AG09319 (cell line): ENCODE results near the gene MGP.

Experiments used
- DNase-seq: peaks from one replicate; pipeline ENCODE4 v3.0.0-alpha.2; 2010; ENCODE audit warnings: low read depth; ENCODE audit errors: extremely low read depth
- TF ChIP-seq, protein P1 (sequence below): IDR thresholded peaks from 2 replicates; pipeline ENCODE4 v1.5.1; 2011; ENCODE audit warnings: low read depth, mild to moderate bottlenecking, inconsistent platforms, low read length, moderate library complexity

MGP gene

GRCh38 chr12:14840616-14841015, 45.0 kb downstream of the MGP start:
- no peak for DNase-seq
- TF ChIP-seq, protein P1, sequence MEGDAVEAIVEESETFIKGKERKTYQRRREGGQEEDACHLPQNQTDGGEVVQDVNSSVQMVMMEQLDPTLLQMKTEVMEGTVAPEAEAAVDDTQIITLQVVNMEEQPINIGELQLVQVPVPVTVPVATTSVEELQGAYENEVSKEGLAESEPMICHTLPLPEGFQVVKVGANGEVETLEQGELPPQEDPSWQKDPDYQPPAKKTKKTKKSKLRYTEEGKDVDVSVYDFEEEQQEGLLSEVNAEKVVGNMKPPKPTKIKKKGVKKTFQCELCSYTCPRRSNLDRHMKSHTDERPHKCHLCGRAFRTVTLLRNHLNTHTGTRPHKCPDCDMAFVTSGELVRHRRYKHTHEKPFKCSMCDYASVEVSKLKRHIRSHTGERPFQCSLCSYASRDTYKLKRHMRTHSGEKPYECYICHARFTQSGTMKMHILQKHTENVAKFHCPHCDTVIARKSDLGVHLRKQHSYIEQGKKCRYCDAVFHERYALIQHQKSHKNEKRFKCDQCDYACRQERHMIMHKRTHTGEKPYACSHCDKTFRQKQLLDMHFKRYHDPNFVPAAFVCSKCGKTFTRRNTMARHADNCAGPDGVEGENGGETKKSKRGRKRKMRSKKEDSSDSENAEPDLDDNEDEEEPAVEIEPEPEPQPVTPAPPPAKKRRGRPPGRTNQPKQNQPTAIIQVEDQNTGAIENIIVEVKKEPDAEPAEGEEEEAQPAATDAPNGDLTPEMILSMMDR = no peak

DNA sequence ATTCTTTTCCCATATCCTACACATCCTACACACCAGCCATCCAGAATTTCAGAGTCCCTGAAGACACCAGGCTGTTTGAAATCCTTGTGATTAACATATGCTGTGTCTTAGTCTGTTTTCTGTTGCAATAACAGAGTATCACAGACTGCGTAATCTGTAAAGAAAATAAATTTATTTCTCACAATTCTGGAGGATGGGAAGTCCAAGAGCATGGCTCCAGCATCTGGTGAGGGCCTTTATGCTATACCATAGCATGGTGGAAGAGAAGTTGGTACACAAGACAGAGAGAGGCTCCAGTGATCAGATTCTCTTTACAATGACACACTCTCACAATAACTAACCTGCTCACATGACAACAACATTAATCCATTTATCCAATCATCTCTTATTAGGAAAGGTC, 46.4 kb downstream of the MGP start:
- TF ChIP-seq, protein P1 = no peak
- no peak for DNase-seq

DNA sequence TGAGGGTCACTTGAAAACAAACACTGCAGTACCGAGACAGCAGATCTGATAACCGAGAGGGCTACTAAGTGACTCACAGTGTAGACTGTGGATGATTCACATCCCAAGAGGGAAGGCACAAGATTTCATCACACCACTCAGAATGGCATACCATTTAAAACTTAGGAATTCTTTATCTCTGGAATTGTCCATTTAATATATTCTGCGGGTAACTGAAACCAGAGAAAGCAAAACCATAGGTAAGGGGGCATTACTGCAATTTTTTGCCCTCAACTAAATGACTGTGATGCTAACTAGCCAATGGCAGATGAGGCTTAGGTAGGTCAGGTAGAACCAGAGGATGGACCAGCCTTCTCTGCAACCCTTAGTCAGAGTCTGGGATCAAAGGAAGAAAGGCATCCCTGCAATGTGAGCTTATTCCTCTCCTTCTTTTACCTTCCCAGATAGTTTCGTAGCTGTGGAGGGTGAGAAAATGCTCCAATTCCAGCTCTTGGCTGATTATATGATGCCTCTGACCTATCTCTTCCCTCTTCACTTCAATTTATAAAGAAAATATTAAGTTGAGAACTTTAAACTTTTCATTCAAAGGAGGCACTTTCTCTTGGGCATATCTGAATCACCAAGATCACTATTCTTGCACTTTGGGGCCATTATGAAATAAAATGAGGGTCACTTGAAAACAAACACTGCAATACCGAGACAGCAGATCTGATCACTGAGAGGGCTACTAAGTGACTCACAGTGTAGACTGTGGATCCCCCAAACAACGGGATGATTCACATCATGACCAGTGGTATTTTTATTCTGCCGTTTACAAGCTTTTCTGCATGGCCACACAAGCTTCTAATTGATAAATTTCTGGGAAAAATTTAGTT, 49.1 kb downstream of the MGP start:
- DNase-seq = no peak
- TF ChIP-seq, protein P1 = no peak

- no peak for DNase-seq
- TF ChIP-seq, protein P1 = no peak
Measured at GRCh38 chr12:14834509-14834908, 51.1 kb downstream of the MGP start.

DNA sequence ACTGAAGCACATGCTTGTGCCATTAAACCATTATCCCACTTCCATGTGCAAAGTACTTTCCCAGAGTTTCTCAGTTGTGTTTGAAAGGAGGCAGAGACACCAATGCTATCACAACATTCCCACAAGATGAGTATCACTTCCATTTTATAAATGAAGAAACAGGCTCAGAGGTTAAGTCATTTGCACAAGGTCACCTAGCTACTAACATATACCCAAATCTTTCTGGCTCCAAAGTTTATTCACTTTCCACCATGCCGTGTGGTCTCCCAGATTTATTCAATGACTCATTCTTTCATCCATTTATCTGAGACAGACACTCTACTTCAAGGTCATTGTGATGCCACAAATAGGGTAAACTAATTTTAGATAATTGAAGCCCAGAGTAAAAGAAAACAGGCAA, 51.7 kb downstream of the MGP start:
- TF ChIP-seq, protein P1 = no peak
- DNase-seq = no peak

GRCh38 chr12:14833336-14833735, 52.3 kb downstream of the MGP start:
- TF ChIP-seq, protein P1 = no peak
- DNase-seq = no peak
